ENCODE results near the gene ITIH4. TPM values are rescaled to one million over a fixed set of nuclear protein-coding genes. Genes with fewer than 3 reads are reported as not detected.

Gene ITIH4
- total RNA-seq, 1 donor from 2014 or later = 26.9 TPM

GRCh38 chr3:52782412-52783210 lies 47.9 kb downstream of the ITIH4 start:
- H3K27ac ChIP-seq = no peak overlapping the region
- no peak for TF ChIP-seq CTCF (IDR thresholded peaks at IDR 0.05)
- H3K4me1 ChIP-seq = no peaks in the 10 kb centered on the region
- H3K4me3 ChIP-seq = no peak overlapping the region
- H3K27me3 ChIP-seq = peaks cover 5% of the 10 kb centered on the region
- DNase-seq = peak; percentile 40
- no peak for ATAC-seq
- intact Hi-C loops (cut with DNase I) = no loop called here
- no peaks in the 10 kb centered on the region for H3K9me3 ChIP-seq
- H3K36me3 ChIP-seq = no peaks in the 10 kb centered on the region

- no peak for TF ChIP-seq CTCF (IDR thresholded peaks at IDR 0.05)
- H3K4me3 ChIP-seq = no peak overlapping the region
- H3K27ac ChIP-seq = no peak overlapping the region
- H3K9me3 ChIP-seq = no peaks in the 10 kb centered on the region
- intact Hi-C loops (cut with DNase I) = no loop called here
- ATAC-seq (no peak), DNase-seq (peak; percentile 21)
- no peaks in the 10 kb centered on the region for H3K4me1 ChIP-seq
- no peaks in the 10 kb centered on the region for H3K36me3 ChIP-seq
- H3K27me3 ChIP-seq = peaks cover 5% of the 10 kb centered on the region
These were observed 48.7 kb downstream of the ITIH4 start for GRCh38 chr3:52781741-52782140.

- no peak overlapping the region for H3K4me3 ChIP-seq
- no peak overlapping the region for H3K27ac ChIP-seq
- no peaks in the 10 kb centered on the region for H3K4me1 ChIP-seq
- ATAC-seq = no peak
- H3K36me3 ChIP-seq = no peaks in the 10 kb centered on the region
- peaks cover 5% of the 10 kb centered on the region for H3K27me3 ChIP-seq
- intact Hi-C loops (cut with DNase I) = no loop called here
- no peak for TF ChIP-seq CTCF (IDR thresholded peaks at IDR 0.05)
- peak; percentile 31 for DNase-seq
- H3K9me3 ChIP-seq = no peaks in the 10 kb centered on the region
These were observed 50.5 kb downstream of the ITIH4 start for GRCh38 chr3:52779837-52780585.

GRCh38 chr3:52779011-52779836 lies 51.2 kb downstream of the ITIH4 start:
- Histone ChIP-seq H3K27ac (no peak overlapping the region), H3K9me3 (no peaks in the 10 kb centered on the region), H3K4me1 (no peaks in the 10 kb centered on the region), H3K36me3 (no peaks in the 10 kb centered on the region), H3K27me3 (peaks cover 5% of the 10 kb centered on the region), H3K4me3 (no peak overlapping the region)
- ATAC-seq = peak; percentile 38
- DNase-seq = peak; percentile 45
- TF ChIP-seq CTCF (IDR thresholded peaks at IDR 0.05) = no peak
- intact Hi-C loops (cut with DNase I) = no loop called here

GRCh38 chr3:52777959-52778805 lies 52.3 kb downstream of the ITIH4 start:
- no peaks in the 10 kb centered on the region for H3K9me3 ChIP-seq
- no peaks in the 10 kb centered on the region for H3K36me3 ChIP-seq
- no peak for TF ChIP-seq CTCF (IDR thresholded peaks at IDR 0.05)
- peaks cover 5% of the 10 kb centered on the region for H3K27me3 ChIP-seq
- H3K4me1 ChIP-seq = no peaks in the 10 kb centered on the region
- intact Hi-C loops (cut with DNase I) = no loop called here
- DNase-seq (peak; percentile 37), ATAC-seq (no peak)
- H3K4me3 ChIP-seq = no peak overlapping the region
- no peak overlapping the region for H3K27ac ChIP-seq

Measured in upper lobe of right lung (tissue), 1 donor.